Brain pericyte (primary cell): ENCODE data around the gene LRRC47.

Source experiments
- DNase-seq: peaks from one replicate; pipeline ENCODE4 v3.0.0-alpha.2; 2012; ENCODE audit warnings: low read depth, low spot score

The LRRC47 gene

GRCh38 chr1:3796215-3797061, at the start of gene LRRC47:
Gene LRRC47 (minus strand): TSS chr1:3796498. CDS start chr1:3796476, 22 bp downstream.
- peak; percentile 57 for DNase-seq

- DNase-seq: no peak
Observed at GRCh38 chr1:3842912-3843311, 46.6 kb upstream of the LRRC47 start.

- DNase-seq: no peak
Observed at GRCh38 chr1:3841491-3841890, 45.2 kb upstream of the LRRC47 start.

GRCh38 chr1:3838788-3839187, 42.5 kb upstream of the LRRC47 start:
- DNase-seq: no peak

- DNase-seq: no peak
Observed at GRCh38 chr1:3837685-3838084, 41.4 kb upstream of the LRRC47 start.

- DNase-seq: no peak
Observed at GRCh38 chr1:3837200-3837599, 40.9 kb upstream of the LRRC47 start.

GRCh38 chr1:3836421-3836820, 40.1 kb upstream of the LRRC47 start:
- DNase-seq: no peak

- DNase-seq: no peak
Observed at GRCh38 chr1:3834701-3835100, 38.4 kb upstream of the LRRC47 start.

- no peak for DNase-seq
Observed at GRCh38 chr1:3831689-3832088, 35.4 kb upstream of the LRRC47 start.

GRCh38 chr1:3828391-3828790, 32.1 kb upstream of the LRRC47 start:
- DNase-seq: no peak

GRCh38 chr1:3827813-3828307, 31.6 kb upstream of the LRRC47 start:
- no peak for DNase-seq

- DNase-seq: no peak
Observed at GRCh38 chr1:3825356-3825755, 29.1 kb upstream of the LRRC47 start.

- no peak for DNase-seq
Observed at GRCh38 chr1:3824650-3825049, 28.4 kb upstream of the LRRC47 start.

- DNase-seq: no peak
Observed at GRCh38 chr1:3822421-3822820, 26.1 kb upstream of the LRRC47 start.

GRCh38 chr1:3821908-3822307, 25.6 kb upstream of the LRRC47 start:
- DNase-seq: no peak

GRCh38 chr1:3821447-3821846, 25.1 kb upstream of the LRRC47 start:
- no peak for DNase-seq

- DNase-seq: no peak
Observed at GRCh38 chr1:3821004-3821403, 24.7 kb upstream of the LRRC47 start.

GRCh38 chr1:3820316-3820715, 24.0 kb upstream of the LRRC47 start:
- no peak for DNase-seq

GRCh38 chr1:3819771-3820200, 23.5 kb upstream of the LRRC47 start:
- no peak for DNase-seq

GRCh38 chr1:3817821-3818597, 21.7 kb upstream of the LRRC47 start:
- no peak for DNase-seq

- no peak for DNase-seq
Observed at GRCh38 chr1:3817138-3817740, 20.9 kb upstream of the LRRC47 start.
